ENCODE measurements around the gene MGA.

- TF ChIP-seq TEAD4 (CRISPR knock-in tag; IDR thresholded peaks at IDR 0.05) (no peak), TP53 (CRISPR knock-in tag; IDR thresholded peaks at IDR 0.05) (no peak), CREB1 (CRISPR knock-in tag; IDR thresholded peaks at IDR 0.05) (no peak), GABPB1 (CRISPR knock-in tag; IDR thresholded peaks at IDR 0.05) (no peak), ZNF121 (CRISPR knock-in tag; IDR thresholded peaks at IDR 0.05) (no peak), NR1H2 (CRISPR knock-in tag; IDR thresholded peaks at IDR 0.05) (no peak)
- TF ChIP-seq, protein P1, sequence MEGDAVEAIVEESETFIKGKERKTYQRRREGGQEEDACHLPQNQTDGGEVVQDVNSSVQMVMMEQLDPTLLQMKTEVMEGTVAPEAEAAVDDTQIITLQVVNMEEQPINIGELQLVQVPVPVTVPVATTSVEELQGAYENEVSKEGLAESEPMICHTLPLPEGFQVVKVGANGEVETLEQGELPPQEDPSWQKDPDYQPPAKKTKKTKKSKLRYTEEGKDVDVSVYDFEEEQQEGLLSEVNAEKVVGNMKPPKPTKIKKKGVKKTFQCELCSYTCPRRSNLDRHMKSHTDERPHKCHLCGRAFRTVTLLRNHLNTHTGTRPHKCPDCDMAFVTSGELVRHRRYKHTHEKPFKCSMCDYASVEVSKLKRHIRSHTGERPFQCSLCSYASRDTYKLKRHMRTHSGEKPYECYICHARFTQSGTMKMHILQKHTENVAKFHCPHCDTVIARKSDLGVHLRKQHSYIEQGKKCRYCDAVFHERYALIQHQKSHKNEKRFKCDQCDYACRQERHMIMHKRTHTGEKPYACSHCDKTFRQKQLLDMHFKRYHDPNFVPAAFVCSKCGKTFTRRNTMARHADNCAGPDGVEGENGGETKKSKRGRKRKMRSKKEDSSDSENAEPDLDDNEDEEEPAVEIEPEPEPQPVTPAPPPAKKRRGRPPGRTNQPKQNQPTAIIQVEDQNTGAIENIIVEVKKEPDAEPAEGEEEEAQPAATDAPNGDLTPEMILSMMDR (IDR thresholded peaks at IDR 0.05), result no peak
- TF ChIP-seq, protein P2, sequence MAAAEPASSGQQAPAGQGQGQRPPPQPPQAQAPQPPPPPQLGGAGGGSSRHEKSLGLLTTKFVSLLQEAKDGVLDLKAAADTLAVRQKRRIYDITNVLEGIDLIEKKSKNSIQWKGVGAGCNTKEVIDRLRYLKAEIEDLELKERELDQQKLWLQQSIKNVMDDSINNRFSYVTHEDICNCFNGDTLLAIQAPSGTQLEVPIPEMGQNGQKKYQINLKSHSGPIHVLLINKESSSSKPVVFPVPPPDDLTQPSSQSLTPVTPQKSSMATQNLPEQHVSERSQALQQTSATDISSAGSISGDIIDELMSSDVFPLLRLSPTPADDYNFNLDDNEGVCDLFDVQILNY (CRISPR knock-in tag; IDR thresholded peaks at IDR 0.05), result no peak
These were observed 128.1 kb downstream of the MGA start for GRCh38 chr15:41788262-41788661.

All from WTC11 (cell line).